CD4-positive, alpha-beta T cell treated with Interleukin-2 at 100 ng/mL for 4 hours (primary cell): ENCODE data around the gene CROCC2.

Source experiments
- DNase-seq: peaks from one replicate; pipeline ENCODE4 v3.0.0-alpha.2; 2020; ENCODE audit warnings: low spot score

Gene CROCC2

GRCh38 chr2:240999873-241000541, 93.9 kb downstream of the CROCC2 start:
- DNase-seq: no peak

GRCh38 chr2:241000831-241001321, 94.7 kb downstream of the CROCC2 start:
- DNase-seq: no peak

GRCh38 chr2:241001413-241002274, 95.5 kb downstream of the CROCC2 start:
- no peak for DNase-seq

- DNase-seq: no peak
Observed at GRCh38 chr2:241002275-241003046, 96.3 kb downstream of the CROCC2 start.

- DNase-seq: no peak
Observed at GRCh38 chr2:241003047-241003360, 96.9 kb downstream of the CROCC2 start.

GRCh38 chr2:241003369-241003768, 97.2 kb downstream of the CROCC2 start:
- no peak for DNase-seq

- DNase-seq: no peak
Observed at GRCh38 chr2:241003830-241004564, 97.9 kb downstream of the CROCC2 start.

GRCh38 chr2:241005569-241005968, 99.4 kb downstream of the CROCC2 start:
- DNase-seq: no peak

- DNase-seq: no peak
Observed at GRCh38 chr2:241006412-241006811, 100.3 kb downstream of the CROCC2 start.

GRCh38 chr2:241007111-241007510, 101.0 kb downstream of the CROCC2 start:
- no peak for DNase-seq

GRCh38 chr2:241007880-241008710, 102.0 kb downstream of the CROCC2 start:
- DNase-seq: no peak

- no peak for DNase-seq
Observed at GRCh38 chr2:241008711-241009121, 102.6 kb downstream of the CROCC2 start.

- no peak for DNase-seq
Observed at GRCh38 chr2:241009191-241009590, 103.1 kb downstream of the CROCC2 start.

GRCh38 chr2:241009601-241010530, 103.7 kb downstream of the CROCC2 start:
- peak; percentile 22 for DNase-seq

- DNase-seq: no peak
Observed at GRCh38 chr2:241010531-241011295, 104.6 kb downstream of the CROCC2 start.

- DNase-seq: no peak
Observed at GRCh38 chr2:241011296-241011600, 105.1 kb downstream of the CROCC2 start.

- no peak for DNase-seq
Observed at GRCh38 chr2:241011751-241012510, 105.8 kb downstream of the CROCC2 start.

- DNase-seq: no peak
Observed at GRCh38 chr2:241014224-241014623, 108.1 kb downstream of the CROCC2 start.

GRCh38 chr2:241014764-241015163, 108.6 kb downstream of the CROCC2 start:
- no peak for DNase-seq
